ENCODE measurements around the gene SPTBN5. TPM values are rescaled to one million over a fixed set of nuclear protein-coding genes. Genes with fewer than 3 reads are reported as not detected.

Gene SPTBN5
- total RNA-seq, 1 experiment from 2014 or later: 1.2 TPM

DNA sequence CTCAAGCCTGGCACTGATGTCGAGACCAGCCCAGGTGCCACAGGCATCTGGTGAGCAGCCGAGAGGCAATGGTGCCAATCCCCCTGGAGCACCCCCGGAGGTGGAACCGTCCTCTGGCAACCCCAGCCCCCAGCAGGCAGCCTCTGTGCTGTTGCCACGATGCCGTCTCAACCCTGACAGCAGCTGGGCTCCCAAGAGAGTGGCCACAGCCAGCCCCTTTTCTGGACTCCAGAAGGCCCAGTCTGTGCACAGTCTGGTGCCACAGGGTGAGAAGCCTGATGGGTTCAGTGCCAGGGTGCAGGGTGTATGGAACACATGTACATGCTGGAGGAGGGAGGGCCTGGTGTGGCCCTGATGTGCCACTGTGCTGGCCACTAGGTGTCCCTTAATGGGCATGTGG, 70.9 kb downstream of the SPTBN5 start (continued):
- TF ChIP-seq, protein P1, sequence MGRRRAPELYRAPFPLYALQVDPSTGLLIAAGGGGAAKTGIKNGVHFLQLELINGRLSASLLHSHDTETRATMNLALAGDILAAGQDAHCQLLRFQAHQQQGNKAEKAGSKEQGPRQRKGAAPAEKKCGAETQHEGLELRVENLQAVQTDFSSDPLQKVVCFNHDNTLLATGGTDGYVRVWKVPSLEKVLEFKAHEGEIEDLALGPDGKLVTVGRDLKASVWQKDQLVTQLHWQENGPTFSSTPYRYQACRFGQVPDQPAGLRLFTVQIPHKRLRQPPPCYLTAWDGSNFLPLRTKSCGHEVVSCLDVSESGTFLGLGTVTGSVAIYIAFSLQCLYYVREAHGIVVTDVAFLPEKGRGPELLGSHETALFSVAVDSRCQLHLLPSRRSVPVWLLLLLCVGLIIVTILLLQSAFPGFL (CRISPR knock-in tag; IDR thresholded peaks at IDR 0.05; ENCODE audit: borderline replicate concordance): no peak
- TF ChIP-seq ZNF138 (CRISPR knock-in tag; conservative IDR thresholded peaks at IDR 0.05) (no peak), KAT7 (CRISPR knock-in tag; IDR thresholded peaks at IDR 0.05; ENCODE audit: borderline replicate concordance) (no peak), OVOL2 (CRISPR knock-in tag; IDR thresholded peaks at IDR 0.05; ENCODE audit: borderline replicate concordance) (no peak), GABPB1 (CRISPR knock-in tag; IDR thresholded peaks at IDR 0.05) (no peak), EMX1 (CRISPR knock-in tag; IDR thresholded peaks at IDR 0.05) (no peak), ZNF121 (CRISPR knock-in tag; IDR thresholded peaks at IDR 0.05) (no peak)
- TF ChIP-seq, protein P2, sequence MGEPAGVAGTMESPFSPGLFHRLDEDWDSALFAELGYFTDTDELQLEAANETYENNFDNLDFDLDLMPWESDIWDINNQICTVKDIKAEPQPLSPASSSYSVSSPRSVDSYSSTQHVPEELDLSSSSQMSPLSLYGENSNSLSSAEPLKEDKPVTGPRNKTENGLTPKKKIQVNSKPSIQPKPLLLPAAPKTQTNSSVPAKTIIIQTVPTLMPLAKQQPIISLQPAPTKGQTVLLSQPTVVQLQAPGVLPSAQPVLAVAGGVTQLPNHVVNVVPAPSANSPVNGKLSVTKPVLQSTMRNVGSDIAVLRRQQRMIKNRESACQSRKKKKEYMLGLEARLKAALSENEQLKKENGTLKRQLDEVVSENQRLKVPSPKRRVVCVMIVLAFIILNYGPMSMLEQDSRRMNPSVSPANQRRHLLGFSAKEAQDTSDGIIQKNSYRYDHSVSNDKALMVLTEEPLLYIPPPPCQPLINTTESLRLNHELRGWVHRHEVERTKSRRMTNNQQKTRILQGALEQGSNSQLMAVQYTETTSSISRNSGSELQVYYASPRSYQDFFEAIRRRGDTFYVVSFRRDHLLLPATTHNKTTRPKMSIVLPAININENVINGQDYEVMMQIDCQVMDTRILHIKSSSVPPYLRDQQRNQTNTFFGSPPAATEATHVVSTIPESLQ (CRISPR knock-in tag; IDR thresholded peaks at IDR 0.05): no peak
- TF ChIP-seq, protein P3, sequence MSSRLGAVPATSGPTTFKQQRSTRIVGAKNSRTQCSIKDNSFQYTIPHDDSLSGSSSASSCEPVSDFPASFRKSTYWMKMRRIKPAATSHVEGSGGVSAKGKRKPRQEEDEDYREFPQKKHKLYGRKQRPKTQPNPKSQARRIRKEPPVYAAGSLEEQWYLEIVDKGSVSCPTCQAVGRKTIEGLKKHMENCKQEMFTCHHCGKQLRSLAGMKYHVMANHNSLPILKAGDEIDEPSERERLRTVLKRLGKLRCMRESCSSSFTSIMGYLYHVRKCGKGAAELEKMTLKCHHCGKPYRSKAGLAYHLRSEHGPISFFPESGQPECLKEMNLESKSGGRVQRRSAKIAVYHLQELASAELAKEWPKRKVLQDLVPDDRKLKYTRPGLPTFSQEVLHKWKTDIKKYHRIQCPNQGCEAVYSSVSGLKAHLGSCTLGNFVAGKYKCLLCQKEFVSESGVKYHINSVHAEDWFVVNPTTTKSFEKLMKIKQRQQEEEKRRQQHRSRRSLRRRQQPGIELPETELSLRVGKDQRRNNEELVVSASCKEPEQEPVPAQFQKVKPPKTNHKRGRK (CRISPR knock-in tag; IDR thresholded peaks at IDR 0.05; ENCODE audit: borderline replicate concordance): no peak
- TF ChIP-seq, protein P4, sequence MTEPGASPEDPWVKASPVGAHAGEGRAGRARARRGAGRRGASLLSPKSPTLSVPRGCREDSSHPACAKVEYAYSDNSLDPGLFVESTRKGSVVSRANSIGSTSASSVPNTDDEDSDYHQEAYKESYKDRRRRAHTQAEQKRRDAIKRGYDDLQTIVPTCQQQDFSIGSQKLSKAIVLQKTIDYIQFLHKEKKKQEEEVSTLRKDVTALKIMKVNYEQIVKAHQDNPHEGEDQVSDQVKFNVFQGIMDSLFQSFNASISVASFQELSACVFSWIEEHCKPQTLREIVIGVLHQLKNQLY (CRISPR knock-in tag; IDR thresholded peaks at IDR 0.05): no peak
- TF ChIP-seq, protein P5, sequence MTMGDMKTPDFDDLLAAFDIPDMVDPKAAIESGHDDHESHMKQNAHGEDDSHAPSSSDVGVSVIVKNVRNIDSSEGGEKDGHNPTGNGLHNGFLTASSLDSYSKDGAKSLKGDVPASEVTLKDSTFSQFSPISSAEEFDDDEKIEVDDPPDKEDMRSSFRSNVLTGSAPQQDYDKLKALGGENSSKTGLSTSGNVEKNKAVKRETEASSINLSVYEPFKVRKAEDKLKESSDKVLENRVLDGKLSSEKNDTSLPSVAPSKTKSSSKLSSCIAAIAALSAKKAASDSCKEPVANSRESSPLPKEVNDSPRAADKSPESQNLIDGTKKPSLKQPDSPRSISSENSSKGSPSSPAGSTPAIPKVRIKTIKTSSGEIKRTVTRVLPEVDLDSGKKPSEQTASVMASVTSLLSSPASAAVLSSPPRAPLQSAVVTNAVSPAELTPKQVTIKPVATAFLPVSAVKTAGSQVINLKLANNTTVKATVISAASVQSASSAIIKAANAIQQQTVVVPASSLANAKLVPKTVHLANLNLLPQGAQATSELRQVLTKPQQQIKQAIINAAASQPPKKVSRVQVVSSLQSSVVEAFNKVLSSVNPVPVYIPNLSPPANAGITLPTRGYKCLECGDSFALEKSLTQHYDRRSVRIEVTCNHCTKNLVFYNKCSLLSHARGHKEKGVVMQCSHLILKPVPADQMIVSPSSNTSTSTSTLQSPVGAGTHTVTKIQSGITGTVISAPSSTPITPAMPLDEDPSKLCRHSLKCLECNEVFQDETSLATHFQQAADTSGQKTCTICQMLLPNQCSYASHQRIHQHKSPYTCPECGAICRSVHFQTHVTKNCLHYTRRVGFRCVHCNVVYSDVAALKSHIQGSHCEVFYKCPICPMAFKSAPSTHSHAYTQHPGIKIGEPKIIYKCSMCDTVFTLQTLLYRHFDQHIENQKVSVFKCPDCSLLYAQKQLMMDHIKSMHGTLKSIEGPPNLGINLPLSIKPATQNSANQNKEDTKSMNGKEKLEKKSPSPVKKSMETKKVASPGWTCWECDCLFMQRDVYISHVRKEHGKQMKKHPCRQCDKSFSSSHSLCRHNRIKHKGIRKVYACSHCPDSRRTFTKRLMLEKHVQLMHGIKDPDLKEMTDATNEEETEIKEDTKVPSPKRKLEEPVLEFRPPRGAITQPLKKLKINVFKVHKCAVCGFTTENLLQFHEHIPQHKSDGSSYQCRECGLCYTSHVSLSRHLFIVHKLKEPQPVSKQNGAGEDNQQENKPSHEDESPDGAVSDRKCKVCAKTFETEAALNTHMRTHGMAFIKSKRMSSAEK (CRISPR knock-in tag; IDR thresholded peaks at IDR 0.05; ENCODE audit: borderline replicate concordance): no peak

DNA sequence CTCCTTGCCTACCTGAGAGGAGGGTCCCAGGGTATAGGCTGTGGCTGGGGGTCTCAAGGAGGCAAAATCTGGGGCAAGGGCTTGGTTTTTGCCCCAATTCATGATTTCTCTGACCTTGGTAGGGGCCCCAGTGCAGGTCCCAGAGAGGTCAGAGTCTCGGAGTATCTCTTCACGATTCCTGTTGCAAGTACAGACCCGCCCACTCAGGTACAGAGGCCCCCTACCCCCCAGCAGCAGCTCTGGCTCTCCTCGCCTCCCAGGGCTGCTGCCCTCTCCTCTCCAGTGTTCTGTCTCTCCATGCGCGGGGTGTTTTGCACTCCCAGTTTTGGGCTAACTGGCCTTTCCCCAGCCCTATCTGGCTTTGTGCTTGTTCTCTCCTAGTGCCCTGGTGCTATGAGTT, 71.4 kb downstream of the SPTBN5 start:
- TF ChIP-seq ZNF317 (CRISPR knock-in tag; IDR thresholded peaks at IDR 0.05; ENCODE audit: borderline replicate concordance, low read depth) (no peak), RORB (CRISPR knock-in tag; IDR thresholded peaks at IDR 0.05) (no peak)
- Mint-ChIP-seq H3K27ac (no peak overlapping the region), H3K4me1 (no peaks in the 10 kb centered on the region), H3K4me3 (no peak overlapping the region), H3K36me3 (no peaks in the 10 kb centered on the region), H3K9me3 (no peaks in the 10 kb centered on the region), H3K27me3 (ENCODE audit: low read depth) (no peaks in the 10 kb centered on the region)
- ATAC-seq (no peak), DNase-seq (ENCODE audit: low spot score) (no peak)
- POLR2A ChIA-PET: no interaction called here
- CTCF ChIA-PET: interaction anchor here (0.9 to 3.7 kb wide), 2 partner anchors 12 to 49 kb away, joined by 3 to 30 read pairs; partner anchors contain the start of gene MAPKBP1

DNA sequence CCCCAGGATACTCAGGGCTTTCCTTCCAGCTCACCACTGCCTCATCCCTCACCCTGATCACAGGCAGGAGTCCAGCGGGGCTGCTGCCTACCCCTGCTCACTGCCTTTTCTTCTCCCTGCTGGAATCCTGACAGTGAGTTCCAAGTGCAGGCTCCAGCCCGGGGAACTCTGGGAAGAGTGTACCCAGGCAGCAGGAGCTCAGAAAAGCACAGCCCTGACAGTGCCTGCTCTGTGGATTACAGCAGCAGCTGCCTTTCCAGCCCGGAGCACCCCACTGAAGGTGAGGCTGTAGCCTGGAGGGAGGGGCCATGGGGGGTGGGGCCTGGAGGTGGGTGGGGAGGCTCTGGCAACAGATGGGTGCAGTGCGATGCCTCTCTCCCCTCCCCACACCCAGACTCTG, 72.0 kb downstream of the SPTBN5 start:
- ATAC-seq (no peak), DNase-seq (ENCODE audit: low spot score) (no peak)
- H3K4me3 Mint-ChIP-seq: no peak overlapping the region
- H3K9me3 Mint-ChIP-seq: no peaks in the 10 kb centered on the region
- ChIA-PET POLR2A (no interaction called here), CTCF (interaction anchor here (1.3 to 3.7 kb wide), 3 partner anchors 11 to 82 kb away, joined by 5 to 30 read pairs (median 11); partner anchors contain the start of gene MAPKBP1)
- no peak overlapping the region for H3K27ac Mint-ChIP-seq
- H3K27me3 Mint-ChIP-seq (ENCODE audit: low read depth): no peaks in the 10 kb centered on the region
- H3K36me3 Mint-ChIP-seq: no peaks in the 10 kb centered on the region
- H3K4me1 Mint-ChIP-seq: no peaks in the 10 kb centered on the region
- TF ChIP-seq, protein P6, sequence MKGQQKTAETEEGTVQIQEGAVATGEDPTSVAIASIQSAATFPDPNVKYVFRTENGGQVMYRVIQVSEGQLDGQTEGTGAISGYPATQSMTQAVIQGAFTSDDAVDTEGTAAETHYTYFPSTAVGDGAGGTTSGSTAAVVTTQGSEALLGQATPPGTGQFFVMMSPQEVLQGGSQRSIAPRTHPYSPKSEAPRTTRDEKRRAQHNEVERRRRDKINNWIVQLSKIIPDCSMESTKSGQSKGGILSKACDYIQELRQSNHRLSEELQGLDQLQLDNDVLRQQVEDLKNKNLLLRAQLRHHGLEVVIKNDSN (CRISPR knock-in tag; IDR thresholded peaks at IDR 0.05): no peak
- TF ChIP-seq ZNF219 (CRISPR knock-in tag; IDR thresholded peaks at IDR 0.05; ENCODE audit: borderline replicate concordance) (no peak), TEAD4 (CRISPR knock-in tag; IDR thresholded peaks at IDR 0.05) (no peak), GABPB1 (CRISPR knock-in tag; IDR thresholded peaks at IDR 0.05) (no peak)
- TF ChIP-seq, protein P7, sequence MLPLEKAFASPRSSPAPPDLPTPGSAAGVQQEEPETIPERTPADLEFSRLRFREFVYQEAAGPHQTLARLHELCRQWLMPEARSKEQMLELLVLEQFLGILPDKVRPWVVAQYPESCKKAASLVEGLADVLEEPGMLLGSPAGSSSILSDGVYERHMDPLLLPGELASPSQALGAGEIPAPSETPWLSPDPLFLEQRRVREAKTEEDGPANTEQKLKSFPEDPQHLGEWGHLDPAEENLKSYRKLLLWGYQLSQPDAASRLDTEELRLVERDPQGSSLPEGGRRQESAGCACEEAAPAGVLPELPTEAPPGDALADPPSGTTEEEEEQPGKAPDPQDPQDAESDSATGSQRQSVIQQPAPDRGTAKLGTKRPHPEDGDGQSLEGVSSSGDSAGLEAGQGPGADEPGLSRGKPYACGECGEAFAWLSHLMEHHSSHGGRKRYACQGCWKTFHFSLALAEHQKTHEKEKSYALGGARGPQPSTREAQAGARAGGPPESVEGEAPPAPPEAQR (CRISPR knock-in tag; IDR thresholded peaks at IDR 0.05): no peak
- TF ChIP-seq, protein P8, sequence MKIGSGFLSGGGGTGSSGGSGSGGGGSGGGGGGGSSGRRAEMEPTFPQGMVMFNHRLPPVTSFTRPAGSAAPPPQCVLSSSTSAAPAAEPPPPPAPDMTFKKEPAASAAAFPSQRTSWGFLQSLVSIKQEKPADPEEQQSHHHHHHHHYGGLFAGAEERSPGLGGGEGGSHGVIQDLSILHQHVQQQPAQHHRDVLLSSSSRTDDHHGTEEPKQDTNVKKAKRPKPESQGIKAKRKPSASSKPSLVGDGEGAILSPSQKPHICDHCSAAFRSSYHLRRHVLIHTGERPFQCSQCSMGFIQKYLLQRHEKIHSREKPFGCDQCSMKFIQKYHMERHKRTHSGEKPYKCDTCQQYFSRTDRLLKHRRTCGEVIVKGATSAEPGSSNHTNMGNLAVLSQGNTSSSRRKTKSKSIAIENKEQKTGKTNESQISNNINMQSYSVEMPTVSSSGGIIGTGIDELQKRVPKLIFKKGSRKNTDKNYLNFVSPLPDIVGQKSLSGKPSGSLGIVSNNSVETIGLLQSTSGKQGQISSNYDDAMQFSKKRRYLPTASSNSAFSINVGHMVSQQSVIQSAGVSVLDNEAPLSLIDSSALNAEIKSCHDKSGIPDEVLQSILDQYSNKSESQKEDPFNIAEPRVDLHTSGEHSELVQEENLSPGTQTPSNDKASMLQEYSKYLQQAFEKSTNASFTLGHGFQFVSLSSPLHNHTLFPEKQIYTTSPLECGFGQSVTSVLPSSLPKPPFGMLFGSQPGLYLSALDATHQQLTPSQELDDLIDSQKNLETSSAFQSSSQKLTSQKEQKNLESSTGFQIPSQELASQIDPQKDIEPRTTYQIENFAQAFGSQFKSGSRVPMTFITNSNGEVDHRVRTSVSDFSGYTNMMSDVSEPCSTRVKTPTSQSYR (CRISPR knock-in tag; IDR thresholded peaks at IDR 0.05): no peak
